ENCODE measurements around the gene ARVCF. TPM values are rescaled to one million over a fixed set of nuclear protein-coding genes. Genes with fewer than 3 reads are reported as not detected.

The ARVCF gene
- total and polyA plus RNA-seq, 7 donors, result 3.6 to 28.0 (median 8.7) TPM

- Histone ChIP-seq H3K4me1 (peaks cover 59% of the 10 kb centered on the region), H3K4me3 (peak overlapping the region; percentile 33), H3K9me3 (no peaks in the 10 kb centered on the region), H3K27me3 (ENCODE audit: insufficient read depth in 3 of 3, low read length in 2 of 3) (no peaks in the 10 kb centered on the region), H3K36me3 (ENCODE audit: insufficient read depth in 1 of 2, low read depth in 1 of 2) (peaks cover 0 to 19% of the 10 kb centered on the region in 2 donors), H3K27ac (peak overlapping the region; percentile 94)
- TF ChIP-seq, protein P1, sequence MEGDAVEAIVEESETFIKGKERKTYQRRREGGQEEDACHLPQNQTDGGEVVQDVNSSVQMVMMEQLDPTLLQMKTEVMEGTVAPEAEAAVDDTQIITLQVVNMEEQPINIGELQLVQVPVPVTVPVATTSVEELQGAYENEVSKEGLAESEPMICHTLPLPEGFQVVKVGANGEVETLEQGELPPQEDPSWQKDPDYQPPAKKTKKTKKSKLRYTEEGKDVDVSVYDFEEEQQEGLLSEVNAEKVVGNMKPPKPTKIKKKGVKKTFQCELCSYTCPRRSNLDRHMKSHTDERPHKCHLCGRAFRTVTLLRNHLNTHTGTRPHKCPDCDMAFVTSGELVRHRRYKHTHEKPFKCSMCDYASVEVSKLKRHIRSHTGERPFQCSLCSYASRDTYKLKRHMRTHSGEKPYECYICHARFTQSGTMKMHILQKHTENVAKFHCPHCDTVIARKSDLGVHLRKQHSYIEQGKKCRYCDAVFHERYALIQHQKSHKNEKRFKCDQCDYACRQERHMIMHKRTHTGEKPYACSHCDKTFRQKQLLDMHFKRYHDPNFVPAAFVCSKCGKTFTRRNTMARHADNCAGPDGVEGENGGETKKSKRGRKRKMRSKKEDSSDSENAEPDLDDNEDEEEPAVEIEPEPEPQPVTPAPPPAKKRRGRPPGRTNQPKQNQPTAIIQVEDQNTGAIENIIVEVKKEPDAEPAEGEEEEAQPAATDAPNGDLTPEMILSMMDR (IDR thresholded peaks at IDR 0.05), result no peak
- peak; percentile 63 to 90 for DNase-seq
- intact Hi-C loops (cut with DNase I), result no loop called here
- ATAC-seq, result peak; percentile 79 to 86 (median 82)
- 29 to 51% (median 41%) methylated on average over 19 of the region's 19 CpGs for WGBS, 3 donors
Observed at GRCh38 chr22:19984201-19984753, 32.3 kb downstream of the ARVCF start.

DNA sequence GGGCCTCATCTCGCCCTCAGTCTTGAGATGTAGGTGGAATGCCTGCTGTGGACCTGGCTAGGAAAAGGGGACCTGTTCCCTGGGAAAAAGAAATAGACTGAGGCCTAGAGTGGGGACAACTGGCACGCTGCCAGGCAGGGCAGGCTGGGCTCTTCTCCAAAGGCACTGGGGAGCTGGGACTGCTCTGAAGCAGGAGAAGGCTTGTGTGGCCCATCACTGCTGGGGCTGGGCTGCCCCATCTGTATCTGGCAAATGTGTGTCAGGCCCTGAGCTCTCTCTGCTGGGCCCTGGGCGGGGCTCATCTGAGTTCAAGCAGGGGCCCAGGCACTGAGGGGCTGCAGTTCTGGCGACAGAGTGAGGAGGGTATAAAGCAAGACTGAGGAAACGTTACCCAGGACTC lies 32.9 kb downstream of the ARVCF start:
- peak overlapping the region; percentile 33 for H3K4me3 ChIP-seq
- 61 to 71% (median 63%) methylated on average over 5 of the region's 5 CpGs for WGBS, 3 donors
- intact Hi-C loops (cut with DNase I), result no loop called here

DNA sequence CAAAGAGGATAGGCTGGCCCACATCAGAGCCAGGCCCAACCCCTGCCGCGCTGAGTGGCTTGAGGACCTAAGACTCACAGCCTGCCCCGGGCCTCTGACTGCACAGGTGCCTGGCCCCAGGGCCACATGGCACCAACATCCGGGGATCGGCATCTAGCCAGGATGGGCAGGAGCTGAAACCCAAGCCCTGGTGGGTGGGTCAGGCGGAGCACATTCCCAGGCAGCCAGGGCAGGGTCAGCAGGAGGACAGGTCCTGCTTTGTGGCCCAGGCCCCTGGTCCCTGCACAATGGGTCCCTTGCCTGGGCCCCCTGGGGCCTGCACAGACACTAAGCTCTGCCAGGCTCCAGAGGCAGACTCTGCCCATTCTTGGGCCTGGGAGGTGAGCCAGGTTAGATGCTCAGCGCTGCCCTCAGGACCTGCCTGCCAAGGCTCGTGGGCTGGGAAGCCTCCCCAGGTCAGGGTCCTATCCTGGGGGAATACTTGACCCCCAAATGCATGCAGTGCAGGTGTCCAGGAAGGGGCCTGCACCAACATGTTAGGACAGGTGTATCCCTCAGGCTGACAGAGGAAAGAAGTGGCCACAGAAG lies 33.5 kb downstream of the ARVCF start:
- peaks cover 0 to 31% of the 10 kb centered on the region in 2 donors for H3K36me3 ChIP-seq (ENCODE audit: insufficient read depth in 1 of 2, low read depth in 1 of 2)
- intact Hi-C loops (cut with DNase I), result loop anchor here in 1 of 2 donors (1.0 kb wide), 1 partner anchor 13 kb away; no protein-coding TSS in a partner anchor
- peaks cover 59% of the 10 kb centered on the region for H3K4me1 ChIP-seq
- H3K4me3 ChIP-seq, result no peak overlapping the region
- DNase-seq (peak; percentile 62 to 89), ATAC-seq (peak; percentile 54 to 70 (median 66))
- peak overlapping the region; percentile 94 for H3K27ac ChIP-seq
- H3K9me3 ChIP-seq, result no peaks in the 10 kb centered on the region
- WGBS, 3 donors, result 37 to 44% (median 38%) methylated on average over 8 of the region's 8 CpGs
- TF ChIP-seq, protein P1 (IDR thresholded peaks at IDR 0.05), result no peak
- H3K27me3 ChIP-seq (ENCODE audit: insufficient read depth in 3 of 3, low read length in 2 of 3), result no peaks in the 10 kb centered on the region

More for the DNA sequence above, 32.9 kb downstream of the ARVCF start:
- Histone ChIP-seq H3K9me3 (no peaks in the 10 kb centered on the region), H3K4me1 (peaks cover 59% of the 10 kb centered on the region), H3K36me3 (ENCODE audit: insufficient read depth in 1 of 2, low read depth in 1 of 2) (peaks cover 0 to 24% of the 10 kb centered on the region in 2 donors), H3K27ac (peak overlapping the region; percentile 94), H3K27me3 (ENCODE audit: insufficient read depth in 3 of 3, low read length in 2 of 3) (no peaks in the 10 kb centered on the region)
- DNase-seq (peak; percentile 17 to 61), ATAC-seq (peak in 2 of 4 donors; percentile 14 to 20)
- TF ChIP-seq, protein P1 (IDR thresholded peaks at IDR 0.05), result no peak

- H3K4me1 ChIP-seq, result peaks cover 59% of the 10 kb centered on the region
- DNase-seq, result peak; percentile 7 to 45
- intact Hi-C loops (cut with DNase I), result loop anchor here in 1 of 2 donors (1.0 kb wide), 1 partner anchor 12 kb away; no protein-coding TSS in a partner anchor
- peaks cover 0 to 39% of the 10 kb centered on the region in 2 donors for H3K36me3 ChIP-seq (ENCODE audit: insufficient read depth in 1 of 2, low read depth in 1 of 2)
- peak overlapping the region; percentile 94 for H3K27ac ChIP-seq
- 82 to 90% (median 83%) methylated on average over 16 of the region's 16 CpGs for WGBS, 3 donors
- TF ChIP-seq, protein P1 (IDR thresholded peaks at IDR 0.05), result no peak
- ATAC-seq, result no peak
- no peaks in the 10 kb centered on the region for H3K9me3 ChIP-seq
- H3K27me3 ChIP-seq (ENCODE audit: insufficient read depth in 3 of 3, low read length in 2 of 3), result no peaks in the 10 kb centered on the region
- no peak overlapping the region for H3K4me3 ChIP-seq
Observed at GRCh38 chr22:19981961-19982920, 34.4 kb downstream of the ARVCF start.

All from psoas muscle (tissue), 8 donors.